ENCODE data around the gene CACYBP.

- TF ChIP-seq CTCF (conservative IDR thresholded peaks at IDR 0.05; ENCODE audit: low read depth, low read length) (no peak), EZH2 (IDR thresholded peaks at IDR 0.05; ENCODE audit: low read length, unreplicated experiment) (no peak)
Measured at GRCh38 chr1:174968750-174969244, 30.9 kb upstream of the CACYBP start.

Measured in PC-3 (cell line).